DMS114 treated with DMSO at 0.1 percent for 48 hours (cell line): Measurements from ENCODE around the gene PTCD3.

Experiments used
- DNase-seq: peaks from one replicate; lab custom pipeline; 2025; ENCODE audit not compliant: unreplicated experiment; lab: John Stamatoyannopoulos, UW

The PTCD3 gene

DNA sequence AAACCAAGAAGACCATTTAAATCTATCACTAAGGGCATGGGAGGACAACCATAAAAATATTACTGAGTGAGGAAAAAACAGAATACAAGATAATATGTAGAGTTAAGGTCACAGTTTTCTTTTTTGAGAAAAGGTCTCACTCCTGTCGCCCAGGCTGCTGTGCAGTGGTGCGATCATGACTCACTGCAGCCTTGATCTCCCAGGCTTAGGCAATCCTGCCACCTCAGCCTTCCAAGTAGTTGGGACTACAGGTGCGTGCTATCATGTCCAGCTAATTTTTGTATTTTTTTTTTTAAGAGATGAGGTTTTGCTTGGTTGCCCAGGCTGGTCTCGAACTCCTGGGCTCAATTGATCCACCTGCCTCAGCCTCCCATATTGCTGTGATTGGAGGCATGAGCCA lies 24.3 kb upstream of the PTCD3 start:
- DNase-seq = no peak

DNA sequence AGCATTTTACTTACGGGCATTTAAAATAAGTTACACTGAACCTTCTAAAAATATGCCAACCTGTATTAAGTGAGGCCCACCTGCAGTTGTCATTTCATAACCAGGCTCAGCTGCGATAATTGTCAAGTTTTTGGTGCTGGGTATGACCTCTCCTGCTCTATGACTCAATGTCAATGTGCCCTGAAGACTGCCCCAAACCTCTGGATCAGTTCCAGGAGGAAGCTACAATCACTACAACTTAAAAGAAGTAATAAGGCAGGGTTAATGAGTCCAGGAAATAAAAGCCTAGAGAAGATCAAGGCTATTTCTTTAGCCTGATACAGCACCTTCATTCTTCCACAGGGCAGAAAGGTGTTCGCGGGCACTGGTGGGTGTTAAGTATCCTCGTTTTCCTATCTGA lies 23.3 kb upstream of the PTCD3 start:
- no peak for DNase-seq

DNA sequence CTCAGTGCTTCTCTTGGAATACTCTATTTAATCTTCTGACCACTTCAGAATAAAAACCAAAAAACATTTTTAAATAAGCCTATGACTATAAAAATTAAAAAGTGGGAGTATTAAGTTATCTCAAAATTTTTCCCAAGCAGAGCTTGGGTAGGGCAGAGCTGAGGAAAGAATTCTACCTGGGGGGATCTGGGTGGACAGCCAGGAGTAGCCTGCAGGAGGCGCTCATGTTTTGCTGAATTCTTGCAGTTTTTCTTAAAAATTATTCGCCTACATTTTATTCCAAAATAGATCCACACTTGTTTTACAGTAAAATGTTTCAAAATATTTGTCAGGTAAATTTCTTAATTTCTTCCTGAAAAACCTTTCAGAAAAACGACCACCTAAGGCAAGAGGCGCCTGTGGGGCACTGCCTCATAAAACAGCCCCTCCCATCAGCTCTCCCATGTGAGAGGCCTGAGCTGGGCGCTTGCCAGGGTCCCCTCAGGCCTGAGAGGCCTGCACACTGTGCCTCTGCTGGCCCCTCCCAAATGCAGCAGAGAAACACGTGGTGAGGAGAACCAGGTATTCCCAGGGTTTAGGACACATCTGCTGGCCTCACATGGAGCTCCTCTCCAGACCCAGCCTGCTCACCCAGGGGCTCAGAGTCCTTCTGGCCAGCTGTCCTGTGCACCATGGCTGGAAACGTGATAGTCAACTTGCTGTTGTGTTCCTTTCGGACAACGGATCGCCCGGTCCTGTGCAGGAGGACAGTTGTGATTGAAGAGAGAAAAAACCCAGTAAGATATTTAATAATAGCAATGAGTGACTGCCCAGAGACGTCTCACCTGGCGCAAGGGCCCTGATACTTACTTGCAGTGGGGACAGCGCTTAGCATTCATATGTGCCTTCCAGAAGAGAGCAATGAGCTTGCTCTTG lies 17.8 kb upstream of the PTCD3 start:
- DNase-seq = no peak

DNA sequence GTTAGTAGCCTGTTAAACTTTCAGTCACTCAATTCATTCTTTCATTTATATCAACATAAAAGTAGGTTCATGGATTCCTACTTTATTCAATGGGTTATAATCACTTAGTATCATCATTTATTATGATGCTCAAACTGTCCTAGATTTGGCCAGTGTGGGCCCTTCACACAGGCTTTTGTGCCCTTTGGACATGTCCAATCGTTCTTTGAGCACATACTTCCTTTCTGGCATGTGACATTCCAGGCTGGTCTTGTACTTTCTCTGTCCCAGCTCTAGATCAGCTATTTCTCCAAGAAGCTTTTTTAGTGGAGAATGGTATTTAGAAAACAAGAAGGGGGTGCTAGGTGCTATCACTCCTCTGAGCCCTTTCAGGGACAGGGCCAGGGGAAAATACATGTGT lies 11.8 kb upstream of the PTCD3 start:
- DNase-seq = no peak

DNA sequence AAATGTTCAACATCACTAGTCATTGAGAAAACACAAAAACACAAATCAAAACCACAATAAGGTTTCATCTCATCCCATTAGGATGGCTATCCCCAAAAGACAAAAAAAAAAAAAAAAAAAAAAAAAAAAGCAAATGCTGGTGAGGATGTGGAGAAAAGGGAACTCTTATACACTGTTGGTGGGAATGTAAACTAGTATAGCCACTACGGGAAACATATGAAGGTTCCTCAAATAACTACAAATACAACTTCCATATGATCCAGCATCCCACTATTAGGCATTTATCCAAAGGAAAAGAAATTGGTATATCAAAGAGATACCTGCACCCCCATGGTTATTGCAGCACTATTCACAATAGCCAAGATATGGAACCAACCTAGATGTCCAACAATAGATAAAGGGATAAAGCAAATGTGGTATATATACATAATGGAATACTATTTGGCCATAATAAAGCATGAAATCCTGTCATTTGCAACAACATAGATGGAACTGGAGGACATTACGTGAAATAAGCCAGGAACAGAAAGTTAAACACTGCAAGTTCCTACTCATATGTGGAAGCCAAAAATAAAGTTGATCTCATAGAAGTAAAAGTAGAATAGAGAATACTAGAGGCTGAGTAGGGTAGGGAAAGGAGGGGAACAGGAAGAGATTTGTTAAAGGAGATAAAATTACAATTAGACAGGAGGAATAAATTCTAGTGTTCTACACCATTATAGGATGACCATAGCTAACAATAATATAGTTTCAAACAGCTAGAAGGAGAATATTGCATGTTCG lies 8.7 kb upstream of the PTCD3 start:
- no peak for DNase-seq

DNA sequence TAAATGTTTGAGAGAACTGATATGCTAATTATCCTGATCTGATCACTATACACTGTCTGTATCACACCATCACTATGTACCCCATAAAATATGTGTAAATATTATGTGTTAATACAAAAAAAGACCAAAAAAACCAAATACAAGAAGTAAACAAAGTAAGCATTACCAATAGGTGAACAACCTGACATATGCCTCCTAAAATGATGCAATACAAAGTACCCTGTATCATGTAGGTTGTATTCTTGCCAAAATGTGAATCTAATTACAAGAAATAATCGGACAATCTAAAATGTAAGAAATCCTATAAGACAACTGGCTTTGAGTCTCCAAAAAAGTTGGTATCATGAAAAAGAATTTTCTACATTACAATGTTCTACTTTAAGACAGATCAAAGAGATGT lies 8.1 kb upstream of the PTCD3 start:
- DNase-seq = no peak

DNA sequence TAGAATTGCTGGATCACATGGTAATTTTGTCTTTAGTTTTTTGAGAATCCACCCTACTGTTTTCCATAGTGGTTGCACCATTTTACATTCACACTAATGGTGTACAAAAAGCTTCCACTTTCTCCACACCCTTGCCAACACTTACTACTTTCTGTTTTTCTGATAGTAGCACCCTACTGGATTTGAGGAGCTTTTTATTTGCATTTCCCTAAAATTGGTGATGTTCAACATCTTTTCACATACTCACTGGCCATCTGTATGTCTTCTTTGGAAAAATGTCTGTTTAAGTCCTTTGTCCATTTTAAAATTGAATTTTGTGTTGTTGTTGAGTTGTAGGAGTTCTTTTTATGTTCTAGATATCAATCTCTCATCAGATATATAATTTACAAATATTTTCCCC lies 3.9 kb upstream of the PTCD3 start:
- DNase-seq = no peak

DNA sequence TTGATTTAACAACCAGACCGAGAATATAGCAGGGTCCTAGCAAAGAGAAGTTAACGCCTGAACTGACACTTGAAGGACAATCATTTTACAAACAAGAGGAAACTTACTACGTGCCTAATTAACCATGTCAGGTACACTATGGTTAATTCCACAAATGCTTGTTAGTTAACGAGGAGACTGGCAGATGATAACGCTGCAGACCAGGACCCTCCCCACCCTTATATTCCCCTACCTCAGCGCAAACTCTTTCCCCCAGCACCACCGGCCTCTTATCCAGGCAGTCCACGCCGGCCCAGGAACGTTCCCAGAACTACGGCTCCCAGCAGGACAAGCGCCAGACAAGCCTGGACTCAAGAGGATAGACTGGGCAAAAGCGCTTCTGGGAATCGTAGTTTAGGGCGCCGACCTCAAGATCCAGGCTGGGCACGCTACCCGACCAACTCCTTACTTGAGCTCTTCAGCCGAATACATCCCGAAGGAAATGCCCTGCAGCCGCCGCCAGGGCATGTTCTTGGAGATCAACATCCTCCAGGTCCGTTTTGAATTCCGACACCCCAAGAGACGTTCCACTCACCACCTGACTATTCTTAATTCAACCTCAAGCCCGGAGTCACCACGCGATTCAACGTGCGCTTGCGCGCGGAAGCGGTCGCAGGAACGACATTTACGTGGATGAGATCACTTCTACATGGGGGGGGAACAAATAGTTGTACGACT lies 625 bp upstream of the PTCD3 start, which contains the start of gene POLR1A:
TSS of gene POLR1A (minus strand) at position 635 of the 717 bp plus-strand sequence. CDS start at position 525, 110 bp downstream.
- peak; percentile 97 for DNase-seq

DNA sequence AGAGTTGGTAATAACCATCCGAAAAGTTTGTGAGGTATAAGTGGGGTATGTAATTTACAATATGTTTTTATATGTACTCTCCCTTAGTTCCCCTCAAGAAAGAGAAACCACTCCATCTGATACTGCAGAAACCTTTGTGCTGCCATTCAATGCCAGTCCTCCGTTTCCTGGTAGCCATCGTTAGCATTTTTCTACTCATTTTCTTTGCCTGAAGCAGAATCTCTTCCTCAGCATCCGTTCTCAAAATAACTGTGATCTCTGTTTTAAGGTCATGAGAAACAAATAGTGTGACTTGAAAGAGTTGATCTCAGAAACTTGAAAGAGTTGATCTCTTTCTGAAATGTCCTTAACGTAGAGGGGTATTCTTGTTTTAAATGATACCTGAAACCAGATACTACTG lies 996 bp downstream of the PTCD3 start:
- DNase-seq = no peak

DNA sequence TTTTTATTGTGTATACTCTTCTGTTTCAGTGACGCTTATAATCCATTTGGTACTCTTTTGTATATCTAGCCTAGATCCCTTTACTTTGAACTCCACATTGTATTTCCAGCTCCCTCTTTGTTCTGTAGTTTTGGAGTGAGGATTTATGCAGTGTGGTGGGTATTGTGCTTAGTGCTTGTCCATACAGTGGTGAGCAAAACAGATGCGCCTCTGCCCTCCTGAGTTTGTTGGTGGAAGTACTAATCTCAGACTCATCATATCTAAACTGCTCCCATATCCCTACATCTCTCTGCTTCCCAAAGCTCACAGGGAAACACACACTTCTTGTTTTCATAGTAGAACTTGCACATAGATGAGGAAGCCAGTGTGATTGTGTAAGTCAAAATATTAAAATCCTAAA lies 12.1 kb downstream of the PTCD3 start:
- DNase-seq = no peak

DNA sequence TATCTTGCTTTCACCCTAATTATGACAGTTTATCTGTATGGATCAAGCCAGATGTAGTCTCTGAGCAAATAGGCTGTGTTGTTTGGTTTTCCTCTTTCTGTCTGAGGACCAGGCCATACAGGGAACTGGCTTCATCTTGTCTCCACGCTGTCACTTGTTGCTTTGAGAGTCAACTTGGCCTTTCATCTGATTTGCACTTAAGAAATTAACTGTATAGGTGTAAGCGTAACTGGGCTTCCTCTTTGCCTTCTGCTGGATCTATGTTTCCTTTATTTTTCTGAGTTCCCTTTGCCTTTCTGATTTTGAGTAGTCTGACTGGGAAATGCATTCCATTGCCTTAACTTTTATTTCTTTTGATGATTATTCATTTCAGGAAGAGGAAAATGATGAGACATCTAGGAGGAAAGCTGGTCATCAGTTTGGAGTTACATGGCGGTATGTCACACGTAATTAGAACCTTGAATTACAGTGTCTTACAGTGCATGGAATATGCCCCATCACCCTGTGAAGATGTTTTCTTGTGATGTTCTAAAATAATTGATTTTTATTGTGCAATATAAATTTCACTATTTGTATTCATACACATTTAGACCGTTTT lies 17.4 kb downstream of the PTCD3 start:
- DNase-seq = no peak

DNA sequence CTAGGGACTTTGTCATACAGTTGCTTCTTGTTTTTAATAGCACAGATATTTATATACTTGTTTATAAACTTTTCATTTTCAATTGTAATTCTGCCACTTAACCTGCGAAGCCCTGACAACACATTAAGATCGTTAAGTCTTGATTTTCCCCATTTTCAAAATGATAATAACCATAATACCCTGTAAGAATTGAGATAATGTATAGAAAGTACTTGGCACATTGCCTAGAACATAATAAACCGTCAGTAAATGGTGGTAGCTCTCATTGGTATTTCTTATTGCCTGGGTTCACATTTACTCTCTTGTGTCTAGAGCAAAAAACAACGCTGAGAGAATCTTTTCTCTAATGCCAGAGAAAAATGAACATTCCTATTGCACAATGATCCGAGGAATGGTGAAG lies 18.6 kb downstream of the PTCD3 start:
- DNase-seq = no peak

DNA sequence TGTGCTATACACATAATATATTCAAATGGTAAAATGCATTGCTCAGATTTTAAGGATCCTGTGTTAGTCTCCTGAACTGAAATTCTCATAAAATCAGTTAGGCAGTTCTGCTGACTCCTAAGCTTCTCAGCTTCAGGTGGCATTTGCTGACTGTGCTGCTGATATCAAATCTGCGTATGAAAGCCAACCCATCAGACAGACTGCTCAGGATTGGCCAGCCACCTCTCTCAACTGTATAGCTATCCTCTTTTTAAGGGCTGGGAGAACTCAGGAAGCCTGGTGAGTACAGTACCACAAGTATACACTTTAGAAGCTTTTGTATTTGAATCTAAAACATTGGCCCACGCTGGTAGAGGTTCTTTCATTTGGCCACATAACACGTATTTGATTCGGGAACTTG lies 28.7 kb downstream of the PTCD3 start:
- DNase-seq = no peak

DNA sequence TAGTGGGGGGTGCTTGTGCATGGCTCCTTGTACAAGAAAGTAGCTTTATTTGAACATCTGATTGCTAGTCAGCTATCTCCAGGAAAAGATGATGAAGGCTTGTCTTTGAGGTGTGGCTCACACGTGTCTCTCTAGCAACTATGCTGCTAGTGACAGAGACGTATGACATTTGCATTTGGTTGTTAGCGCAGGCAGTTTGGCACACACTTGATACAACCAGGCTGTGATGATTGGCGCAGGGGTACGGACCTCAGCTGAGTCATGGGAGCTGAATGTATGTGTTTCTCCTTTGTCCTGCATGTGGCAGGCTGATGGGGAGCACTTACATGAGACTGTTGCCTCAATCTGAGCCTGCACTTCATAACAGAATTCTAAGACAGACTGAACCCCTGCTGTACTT lies 29.6 kb downstream of the PTCD3 start:
- no peak for DNase-seq

DNA sequence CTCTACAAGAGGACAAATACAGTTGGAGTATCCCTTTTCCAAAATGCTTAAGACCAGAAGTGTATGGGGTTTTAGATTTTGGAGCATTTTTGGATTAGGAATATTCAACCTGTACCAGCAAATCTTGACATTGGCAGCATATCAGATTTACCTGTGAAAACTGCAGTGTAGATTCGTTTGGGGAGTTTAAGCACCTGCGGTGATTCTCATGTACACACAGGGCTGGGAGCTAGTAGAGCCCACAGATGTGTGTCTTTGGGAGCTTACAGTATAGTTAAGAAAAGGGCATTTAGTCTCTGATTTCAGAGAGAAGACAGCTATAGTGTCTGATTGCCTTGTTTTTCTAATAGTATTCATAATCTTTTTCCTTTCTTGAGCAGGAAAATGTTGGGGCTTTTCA lies 30.1 kb downstream of the PTCD3 start:
- no peak for DNase-seq

DNA sequence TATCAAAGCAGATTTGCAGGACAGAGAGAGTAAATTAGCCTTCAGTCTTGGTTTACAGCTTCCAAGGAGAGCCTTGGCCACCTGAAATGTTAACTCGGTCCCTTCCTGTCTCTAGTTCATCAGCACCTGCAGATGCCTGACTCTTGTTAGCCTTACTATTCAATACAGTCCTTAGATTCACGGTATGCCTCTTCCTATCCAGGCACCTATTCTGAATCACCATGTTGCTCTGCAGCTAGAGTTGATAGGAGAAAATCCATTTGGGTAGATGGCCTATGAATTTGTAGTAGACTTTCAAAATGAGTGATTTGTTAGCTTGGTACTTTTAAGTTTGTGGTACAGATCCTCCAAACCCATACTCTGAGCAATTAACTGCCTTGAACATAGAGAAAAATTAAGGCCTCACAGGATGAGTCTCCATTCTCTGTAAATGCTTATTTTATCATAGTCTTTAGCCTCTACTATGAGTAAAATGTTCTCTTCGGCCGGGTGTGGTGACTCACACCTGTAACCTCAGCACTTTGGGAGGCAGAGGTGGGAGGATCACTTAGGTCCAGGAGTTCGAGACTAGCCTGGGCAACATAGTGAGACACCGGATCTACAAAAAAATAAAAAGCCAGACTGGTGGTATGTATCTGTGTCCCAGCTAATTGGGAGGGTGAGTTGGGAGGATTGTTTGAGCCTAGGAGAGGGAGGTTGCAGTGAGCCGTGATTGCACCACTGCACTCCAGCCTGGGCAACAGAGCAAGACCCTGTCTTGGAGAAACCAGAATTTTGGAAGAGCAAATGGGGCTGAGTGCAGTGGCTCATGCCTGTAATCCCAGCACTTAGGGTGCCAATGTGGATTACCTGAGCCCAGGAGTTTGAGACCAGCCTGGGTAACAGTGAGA lies 32.9 kb downstream of the PTCD3 start:
- no peak for DNase-seq

DNA sequence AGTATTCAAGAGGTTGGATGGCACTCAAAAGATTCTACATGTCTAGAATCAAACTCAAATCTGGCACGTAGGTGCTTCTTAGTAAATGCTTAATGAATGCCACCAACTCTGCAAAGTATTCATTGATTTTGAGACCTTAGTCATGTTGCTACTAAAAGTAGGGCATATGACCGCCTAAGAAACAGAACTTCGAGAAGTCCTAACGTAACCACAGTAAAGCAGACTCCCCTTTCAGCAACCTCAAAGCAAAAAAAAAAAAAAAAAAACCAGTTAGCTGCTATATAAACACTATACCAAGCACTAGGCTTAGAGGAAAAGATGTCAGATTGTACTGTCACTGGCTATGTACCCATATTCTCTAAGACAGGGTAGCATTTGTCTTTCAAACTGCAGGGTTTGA lies 33.9 kb downstream of the PTCD3 start:
- no peak for DNase-seq

DNA sequence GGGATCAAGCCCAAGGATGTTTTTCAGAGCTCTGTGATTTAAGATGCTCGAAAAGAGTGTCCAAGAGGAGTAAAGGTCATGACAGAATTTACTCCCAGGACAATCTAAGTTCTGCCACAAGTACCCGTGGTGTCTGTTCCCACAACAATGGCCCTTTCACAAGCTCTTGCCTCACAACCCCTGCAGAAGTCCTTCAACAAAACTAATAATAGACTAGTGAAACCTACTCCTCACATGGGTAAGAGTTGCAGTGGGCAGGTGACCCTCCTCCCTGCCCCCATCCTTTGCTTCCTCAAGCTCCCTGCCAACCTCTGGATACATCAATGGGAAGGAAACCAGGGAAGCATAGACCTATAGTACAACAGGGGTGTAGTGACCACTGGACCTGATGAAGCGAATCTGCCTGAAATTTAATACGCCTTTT lies 34.9 kb downstream of the PTCD3 start:
- no peak for DNase-seq

DNA sequence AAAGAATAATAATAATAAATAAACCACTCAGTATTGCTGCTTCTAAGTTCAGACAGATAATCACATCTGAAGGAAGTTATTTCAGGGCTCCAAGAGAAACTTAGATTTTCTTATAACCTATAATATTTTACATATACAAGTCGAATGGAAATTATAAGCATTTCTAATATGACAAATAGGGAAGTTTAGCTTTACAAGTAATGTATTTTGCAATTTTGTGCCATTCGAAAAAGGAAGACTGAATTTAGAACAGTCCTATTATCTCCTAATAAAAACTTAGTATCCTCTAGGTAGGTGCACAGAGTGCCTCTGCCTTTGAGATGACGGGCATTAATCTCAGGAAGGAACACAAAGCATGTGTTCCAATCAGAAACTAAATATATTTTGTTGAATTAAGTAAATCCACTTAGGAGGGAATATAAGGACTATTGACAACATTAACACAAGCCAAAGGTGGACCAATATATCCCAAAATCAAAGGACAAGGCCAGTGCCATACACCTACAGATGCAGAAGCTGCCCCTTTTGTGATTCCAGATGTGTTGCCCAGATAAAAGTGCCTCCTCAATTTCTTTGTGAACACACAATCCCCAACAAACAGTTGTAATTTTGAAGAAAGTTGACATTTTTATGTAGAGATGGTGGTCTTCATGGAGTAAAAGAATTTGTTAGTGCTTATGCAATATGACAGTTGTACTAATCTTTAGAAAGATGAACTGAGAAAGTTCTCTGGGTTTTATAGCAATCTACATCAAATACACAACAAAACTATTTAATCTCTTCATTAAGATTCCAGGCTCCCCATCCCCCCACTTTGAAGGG lies 36.6 kb downstream of the PTCD3 start:
- no peak for DNase-seq
